Erythroblast (primary cell): ENCODE data around the gene GABRR2.

ENCODE experiments used
- GATA1 ChIP-seq: IDR thresholded peaks from 2 replicates; pipeline ENCODE4 v1.6.1; 2011; ENCODE audit warnings: low read depth, mild to moderate bottlenecking, control low read depth, low read length, moderate library complexity
- POLR2A ChIP-seq: IDR thresholded peaks from 2 replicates; pipeline ENCODE4 v1.6.1; 2011; ENCODE audit warnings: mild to moderate bottlenecking, low read length

DNA sequence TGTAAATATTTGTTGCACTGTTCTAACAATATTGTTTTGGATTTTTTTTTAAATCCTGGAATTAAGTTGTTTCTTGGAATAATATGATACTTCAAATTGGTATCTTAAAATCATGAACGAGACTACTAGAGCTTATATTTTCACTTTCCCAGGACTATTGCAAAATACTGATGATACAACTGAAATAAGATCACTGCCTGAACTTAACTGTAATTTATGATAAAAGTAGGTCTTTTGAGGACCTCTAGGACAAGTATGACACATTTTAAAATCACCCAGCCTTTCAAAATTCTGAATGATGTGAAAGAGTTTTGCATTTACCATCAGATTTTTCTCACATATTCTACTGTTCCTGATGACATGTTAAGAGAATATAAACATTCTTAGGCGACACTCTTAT, 46.1 kb upstream of the GABRR2 start:
- TF ChIP-seq POLR2A (no peak), GATA1 (no peak)
